WERI-Rb-1 (cell line): Measurements from ENCODE around the gene MAPK13.

ENCODE experiments used
- DNase-seq: peaks from one replicate; pipeline ENCODE4 v3.0.0-alpha.2; 2020
- H3K27ac ChIP-seq: fragments of 250-450 bp; sonication (Bioruptor Pico); 2 replicates; pipeline ENCODE4 v1.5.1; 2020; ENCODE audit warnings: mild to moderate bottlenecking, moderate library complexity
- H3K27me3 ChIP-seq: fragments of 250-450 bp; sonication (Bioruptor Pico); 2 replicates; pipeline ENCODE4 v1.5.1; 2021; ENCODE audit warnings: mild to moderate bottlenecking, low read depth, moderate library complexity; ENCODE audit not compliant: insufficient read depth, severe bottlenecking
- H3K36me3 ChIP-seq: fragments of 250-450 bp; sonication (Bioruptor Pico); 2 replicates; pipeline ENCODE4 v1.5.1; 2020; ENCODE audit warnings: mild to moderate bottlenecking, moderate library complexity
- H3K4me3 ChIP-seq: 2 replicates; pipeline ENCODE4 v1.5.1; 2011; ENCODE audit warnings: low read depth, mild to moderate bottlenecking, control low read depth, low read length
- H3K9me3 ChIP-seq: fragments of 250-450 bp; sonication (Bioruptor Pico); 2 replicates; pipeline ENCODE4 v1.5.1; 2021; ENCODE audit warnings: mild to moderate bottlenecking, moderate library complexity; ENCODE audit not compliant: severe bottlenecking
- CTCF ChIP-seq: IDR thresholded peaks from 2 replicates; pipeline ENCODE4 v1.5.1; 2011; ENCODE audit warnings: low read depth, mild to moderate bottlenecking, control low read depth, inconsistent platforms, low read length

MAPK13 gene

GRCh38 chr6:36138667-36139066, 8.4 kb downstream of the MAPK13 start:
- Histone ChIP-seq H3K27ac (no peak overlapping the region), H3K27me3 (no peaks in the 10 kb centered on the region), H3K36me3 (no peaks in the 10 kb centered on the region), H3K4me3 (no peak overlapping the region), H3K9me3 (no peaks in the 10 kb centered on the region)
- DNase-seq, result no peak
- TF ChIP-seq CTCF, result no peak

GRCh38 chr6:36139431-36139830, 9.1 kb downstream of the MAPK13 start:
- Histone ChIP-seq H3K27me3 (no peaks in the 10 kb centered on the region), H3K9me3 (no peaks in the 10 kb centered on the region), H3K27ac (peak overlapping the region; percentile 26), H3K36me3 (no peaks in the 10 kb centered on the region), H3K4me3 (no peak overlapping the region)
- peak; percentile 93 for TF ChIP-seq CTCF
- peak; percentile 89 for DNase-seq

- DNase-seq, result no peak
- no peak for TF ChIP-seq CTCF
- Histone ChIP-seq H3K27me3 (no peaks in the 10 kb centered on the region), H3K27ac (peak overlapping the region; percentile 26), H3K4me3 (no peak overlapping the region), H3K36me3 (no peaks in the 10 kb centered on the region), H3K9me3 (no peaks in the 10 kb centered on the region)
Observed at GRCh38 chr6:36139991-36140710, 9.8 kb downstream of the MAPK13 start.

GRCh38 chr6:36141091-36141490, 10.8 kb downstream of the MAPK13 start:
- Histone ChIP-seq H3K9me3 (no peaks in the 10 kb centered on the region), H3K27ac (no peak overlapping the region), H3K4me3 (no peak overlapping the region), H3K27me3 (no peaks in the 10 kb centered on the region), H3K36me3 (no peaks in the 10 kb centered on the region)
- TF ChIP-seq CTCF, result no peak
- DNase-seq, result no peak

- no peak for DNase-seq
- Histone ChIP-seq H3K27ac (no peak overlapping the region), H3K36me3 (no peaks in the 10 kb centered on the region), H3K9me3 (no peaks in the 10 kb centered on the region), H3K27me3 (no peaks in the 10 kb centered on the region), H3K4me3 (no peak overlapping the region)
- no peak for TF ChIP-seq CTCF
Observed at GRCh38 chr6:36141961-36142360, 11.6 kb downstream of the MAPK13 start.
